Esophagus muscularis mucosa (tissue), 4 donors: ENCODE data around the gene PHF11. TPM values are rescaled to one million over a fixed set of nuclear protein-coding genes. Genes with fewer than 3 reads are reported as not detected.

Source experiments
- DNase-seq: peaks from one replicate; pipeline ENCODE4 v3.0.0-alpha.2; 2017; ENCODE audit errors: extremely low spot score
- H3K27ac ChIP-seq, 4 donors: fragments of 200-600 bp; sonication (generic); replicated peaks in 1 of 4; 1 replicate in 3 of 4; 2 replicates in 1 of 4; pipeline ENCODE4 v1.5.1; 2016 to 2019; ENCODE audit warnings: mild to moderate bottlenecking in 1 of 4
- H3K27me3 ChIP-seq, 4 donors: fragments of 200-600 bp; sonication (generic); one replicate each; pipeline versions ENCODE4 v1.5.1 to v1.6.0; 2016 to 2019
- H3K36me3 ChIP-seq, 4 donors: fragments of 200-600 bp; sonication (generic); one replicate each; pipeline ENCODE4 v1.5.1; 2016 to 2019
- H3K4me1 ChIP-seq, 4 donors: fragments of 200-600 bp; sonication (generic); one replicate each; pipeline ENCODE4 v1.5.1; 2016 to 2019
- H3K4me3 ChIP-seq, 4 donors: fragments of 200-600 bp; sonication (generic); 1 replicate in 2 of 4; 2 replicates in 2 of 4; pipeline ENCODE4 v1.5.1; 2016 to 2019; ENCODE audit warnings: mild to moderate bottlenecking in 4 of 4, moderate library complexity in 1 of 4
- H3K9me3 ChIP-seq, 4 donors: fragments of 200-600 bp; sonication (generic); 1 replicate in 3 of 4; 2 replicates in 1 of 4; pipeline ENCODE4 v1.5.1; 2016 to 2019
- EP300 ChIP-seq: sonication (generic); formaldehyde crosslinking; IDR thresholded peaks from one replicate; pipeline ENCODE4 v1.6.1; 2017; ENCODE audit warnings: antibody characterized with exemption
- POLR2A ChIP-seq: fragments of 450-650 bp; IDR thresholded peaks from one replicate; pipeline ENCODE4 v1.6.1; 2017; ENCODE audit warnings: antibody characterized with exemption, moderate library complexity, mild to moderate bottlenecking, low read depth
- POLR2AphosphoS5 ChIP-seq, 2 donors: sonication (generic); formaldehyde crosslinking; IDR thresholded peaks; one replicate each; pipeline ENCODE4 v1.6.1; 2017; ENCODE audit warnings: antibody characterized with exemption in 2 of 2
- WGBS: methylation state at CpG from one replicate; pipeline ENCODE4 v1.1.5; 2018; 5-methylcytosine and 5-hydroxymethylcytosine counted together
- intact Hi-C: fragments of 100-400 bp; cut with DNase I; formaldehyde crosslinking; loops from one replicate; pipeline ENCODE4 v1.15.1; 2023
- total RNA-seq, 4 donors: library from RNA; depleted of rRNA; stranded (reverse); fragments of >200 nt; gene quantifications; one replicate each; pipeline versions ENCODE4 v1.1.0 to v1.2.1, GENCODE V29; 2016
- TF ChIP-seq, protein P1 (sequence below), 3 experiments: fragments of 200-600 bp in 2 of 3; fragments of 450-650 bp in 1 of 3; sonication (generic) in 2 of 3; IDR thresholded peaks; one replicate each; pipeline ENCODE4 v1.5.1; 2017 to 2019; ENCODE audit warnings: antibody characterized with exemption in 3 of 3, mild to moderate bottlenecking in 2 of 3, moderate library complexity in 1 of 3

The PHF11 gene
- total RNA-seq, 4 donors from 2014 or later, result 27.5 to 54.0 (median 31.2) TPM

DNA sequence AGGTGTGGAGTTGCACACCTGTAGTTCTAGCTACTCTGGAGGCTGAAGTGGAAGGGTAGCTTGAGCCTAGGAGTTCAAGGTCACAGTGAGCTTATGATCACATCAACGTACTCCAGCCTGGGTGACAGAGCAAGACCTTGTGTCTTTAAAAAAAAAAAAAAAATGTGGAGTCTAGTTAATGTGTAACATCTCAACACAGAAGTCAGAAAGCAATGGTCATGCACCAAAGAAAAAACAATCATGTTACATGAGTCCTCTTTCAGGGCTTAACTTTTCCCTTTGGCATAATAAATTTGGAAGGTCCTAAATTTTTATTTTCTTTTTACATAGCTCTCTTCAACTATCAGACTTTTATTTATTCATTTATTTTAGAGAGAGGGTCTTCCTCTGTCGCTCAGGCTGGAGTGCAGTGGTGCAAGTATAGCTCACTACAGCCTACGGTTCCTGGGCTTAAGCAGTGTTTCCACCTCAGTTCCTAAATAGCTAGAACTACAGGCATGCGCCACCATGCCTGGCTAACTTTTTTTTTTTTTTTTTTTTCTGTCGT is 29.4 kb upstream of the PHF11 start:
- no peak overlapping the region for H3K4me3 ChIP-seq
- intact Hi-C loops, result no loop called here

DNA sequence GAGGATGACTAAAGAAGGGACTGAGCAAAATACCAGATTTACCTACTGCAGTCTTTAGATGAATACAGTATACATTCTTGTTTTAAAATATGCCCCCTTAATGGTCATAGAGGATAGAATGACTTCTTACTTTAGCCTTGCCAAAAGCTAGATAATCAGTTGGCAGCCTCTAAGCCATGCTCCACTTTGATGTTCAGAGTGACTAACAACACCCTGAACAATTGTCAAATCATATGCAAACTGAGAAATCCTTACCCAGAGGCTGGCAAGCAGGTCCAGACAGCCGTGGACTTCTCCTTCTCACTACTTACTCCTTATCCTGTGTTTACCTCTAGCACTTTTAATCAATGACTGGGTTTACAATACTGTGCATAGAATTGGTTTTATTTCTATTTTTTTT is 23.6 kb upstream of the PHF11 start:
- Histone ChIP-seq H3K4me3 (no peak overlapping the region), H3K36me3 (peaks cover 6 to 88% (median 37%) of the 10 kb centered on the region in 4 donors), H3K4me1 (no peaks in the 10 kb centered on the region), H3K9me3 (no peaks in the 10 kb centered on the region), H3K27ac (no peak overlapping the region), H3K27me3 (no peaks in the 10 kb centered on the region)
- no peak for TF ChIP-seq POLR2A
- TF ChIP-seq EP300, result no peak
- TF ChIP-seq, protein P1, sequence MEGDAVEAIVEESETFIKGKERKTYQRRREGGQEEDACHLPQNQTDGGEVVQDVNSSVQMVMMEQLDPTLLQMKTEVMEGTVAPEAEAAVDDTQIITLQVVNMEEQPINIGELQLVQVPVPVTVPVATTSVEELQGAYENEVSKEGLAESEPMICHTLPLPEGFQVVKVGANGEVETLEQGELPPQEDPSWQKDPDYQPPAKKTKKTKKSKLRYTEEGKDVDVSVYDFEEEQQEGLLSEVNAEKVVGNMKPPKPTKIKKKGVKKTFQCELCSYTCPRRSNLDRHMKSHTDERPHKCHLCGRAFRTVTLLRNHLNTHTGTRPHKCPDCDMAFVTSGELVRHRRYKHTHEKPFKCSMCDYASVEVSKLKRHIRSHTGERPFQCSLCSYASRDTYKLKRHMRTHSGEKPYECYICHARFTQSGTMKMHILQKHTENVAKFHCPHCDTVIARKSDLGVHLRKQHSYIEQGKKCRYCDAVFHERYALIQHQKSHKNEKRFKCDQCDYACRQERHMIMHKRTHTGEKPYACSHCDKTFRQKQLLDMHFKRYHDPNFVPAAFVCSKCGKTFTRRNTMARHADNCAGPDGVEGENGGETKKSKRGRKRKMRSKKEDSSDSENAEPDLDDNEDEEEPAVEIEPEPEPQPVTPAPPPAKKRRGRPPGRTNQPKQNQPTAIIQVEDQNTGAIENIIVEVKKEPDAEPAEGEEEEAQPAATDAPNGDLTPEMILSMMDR (IDR thresholded peaks at IDR 0.05), result no peak
- TF ChIP-seq POLR2AphosphoS5 (IDR thresholded peaks at IDR 0.05), result no peak
- no peak for DNase-seq
- 50% methylated on average over 1 of the region's 1 CpG for WGBS
- intact Hi-C loops, result no loop called here

More for the DNA sequence above, 29.4 kb upstream of the PHF11 start:
- TF ChIP-seq POLR2AphosphoS5 (IDR thresholded peaks at IDR 0.05), result no peak
- Histone ChIP-seq H3K27me3 (no peaks in the 10 kb centered on the region), H3K27ac (no peak overlapping the region), H3K4me1 (no peaks in the 10 kb centered on the region), H3K9me3 (no peaks in the 10 kb centered on the region), H3K36me3 (peaks cover 15 to 92% (median 42%) of the 10 kb centered on the region in 4 donors)
- 79% methylated on average over 5 of the region's 5 CpGs for WGBS
- no peak for DNase-seq

DNA sequence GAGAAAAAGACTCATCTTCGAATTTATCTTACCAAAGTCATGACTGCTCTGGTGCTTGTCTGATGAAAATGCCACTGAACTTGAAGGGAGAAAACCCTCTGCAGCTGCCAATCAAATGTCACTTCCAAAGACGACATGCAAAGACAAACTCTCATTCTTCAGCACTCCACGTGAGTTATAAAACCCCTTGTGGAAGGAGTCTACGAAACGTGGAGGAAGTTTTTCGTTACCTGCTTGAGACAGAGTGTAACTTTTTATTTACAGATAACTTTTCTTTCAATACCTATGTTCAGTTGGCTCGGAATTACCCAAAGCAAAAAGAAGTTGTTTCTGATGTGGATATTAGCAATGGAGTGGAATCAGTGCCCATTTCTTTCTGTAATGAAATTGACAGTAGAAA is 19.2 kb upstream of the PHF11 start:
- 84% methylated on average over 7 of the region's 7 CpGs for WGBS
- peaks cover 24 to 84% (median 59%) of the 10 kb centered on the region in 4 donors for H3K36me3 ChIP-seq
- no peak overlapping the region for H3K27ac ChIP-seq
- intact Hi-C loops, result no loop called here
- no peaks in the 10 kb centered on the region for H3K9me3 ChIP-seq
- no peak for DNase-seq
- no peak for TF ChIP-seq EP300
- no peak for TF ChIP-seq POLR2AphosphoS5 (IDR thresholded peaks at IDR 0.05)
- TF ChIP-seq POLR2A, result no peak
- TF ChIP-seq, protein P1 (IDR thresholded peaks at IDR 0.05), result no peak
- no peaks in the 10 kb centered on the region for H3K27me3 ChIP-seq
- no peak overlapping the region for H3K4me3 ChIP-seq
- no peaks in the 10 kb centered on the region for H3K4me1 ChIP-seq

DNA sequence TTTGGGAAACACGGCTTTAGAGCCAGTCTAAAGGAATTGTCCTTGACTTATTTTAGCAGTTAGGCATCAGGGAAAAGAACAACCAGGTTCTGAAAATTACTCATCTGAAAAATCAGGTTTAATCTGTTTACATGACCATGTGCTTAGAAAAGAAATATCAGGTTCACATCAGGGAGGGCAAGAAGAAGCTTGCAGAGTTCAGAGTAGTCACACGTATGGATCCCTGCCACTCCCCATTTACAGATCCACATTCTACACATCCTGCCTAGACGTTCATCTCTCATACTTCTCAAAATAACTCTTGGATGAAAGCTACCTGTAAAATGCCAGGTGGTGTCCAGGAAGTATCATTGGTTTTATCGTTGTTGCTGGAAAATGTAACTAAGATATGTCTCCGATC is 14.0 kb upstream of the PHF11 start:
- no peak for DNase-seq
- TF ChIP-seq EP300 (no peak), POLR2AphosphoS5 (IDR thresholded peaks at IDR 0.05) (no peak), POLR2A (no peak)
- TF ChIP-seq, protein P1 (IDR thresholded peaks at IDR 0.05), result no peak
- no peak overlapping the region for H3K4me3 ChIP-seq
- H3K9me3 ChIP-seq, result no peaks in the 10 kb centered on the region
- no peaks in the 10 kb centered on the region for H3K4me1 ChIP-seq
- intact Hi-C loops, result no loop called here
- H3K27me3 ChIP-seq, result no peaks in the 10 kb centered on the region
- no peak overlapping the region for H3K27ac ChIP-seq
- H3K36me3 ChIP-seq, result peaks cover 29 to 77% (median 60%) of the 10 kb centered on the region in 4 donors
- WGBS, result 87% methylated on average over 5 of the region's 5 CpGs

DNA sequence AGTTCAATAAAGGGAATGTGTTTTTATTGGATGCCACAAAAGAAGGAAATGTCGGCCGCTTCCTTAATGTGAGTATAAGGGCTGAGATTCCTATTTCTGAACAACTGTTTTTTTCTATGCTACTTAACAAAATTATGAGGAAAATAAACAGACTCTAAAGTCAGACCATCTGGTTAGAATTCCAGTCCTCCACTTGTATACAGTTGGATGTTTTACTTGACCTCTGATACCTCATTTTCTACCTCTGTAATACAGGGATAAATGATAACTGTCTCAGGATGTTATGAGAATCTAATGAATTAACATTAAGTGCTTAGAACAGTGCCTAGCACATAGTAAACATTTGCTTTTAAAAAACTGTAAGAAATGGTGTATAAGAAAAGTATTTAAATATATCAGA is 7.2 kb upstream of the PHF11 start:
- H3K36me3 ChIP-seq, result peaks cover 13 to 63% (median 37%) of the 10 kb centered on the region in 4 donors
- no peaks in the 10 kb centered on the region for H3K9me3 ChIP-seq

More for the DNA sequence above, 7.2 kb upstream of the PHF11 start:
- Histone ChIP-seq H3K4me3 (no peak overlapping the region), H3K27ac (no peak overlapping the region), H3K4me1 (no peaks in the 10 kb centered on the region), H3K27me3 (no peaks in the 10 kb centered on the region)
- 96% methylated on average over 2 of the region's 2 CpGs for WGBS
- intact Hi-C loops, result no loop called here
- DNase-seq, result no peak
- TF ChIP-seq POLR2A (no peak), EP300 (no peak), POLR2AphosphoS5 (IDR thresholded peaks at IDR 0.05) (no peak)
- TF ChIP-seq, protein P1 (IDR thresholded peaks at IDR 0.05), result no peak
